MCF 10A (cell line): ENCODE data around the gene REEP2. TPM values are rescaled to one million over a fixed set of nuclear protein-coding genes. Genes with fewer than 3 reads are reported as not detected.

Experiments used
- BruUV-seq: library from RNA; stranded (reverse); fragments of 400-500 nt; replicated peaks from 2 replicates; lab custom pipeline; 2021; lab: Mats Ljungman, UMichigan
- CTCF ChIA-PET: fragments of 300-600 bp; sonication (Branson Sonifier 250); formaldehyde crosslinking; extraction: SDS; loops from one replicate; lab custom pipeline; 2021; ENCODE audit warnings: antibody characterized with exemption, inconsistent platforms; lab: Yijun Ruan, JAX
- POLR2A ChIA-PET: fragments of 300-600, 350-650 bp; sonication (Branson Sonifier 250); formaldehyde crosslinking; extraction: SDS; loops from one replicate; lab custom pipeline; 2020; ENCODE audit warnings: antibody characterized with exemption, inconsistent platforms; lab: Yijun Ruan, JAX
- DNase-seq: peaks from one replicate; pipeline ENCODE4 v3.0.0-alpha.2; 2018; ENCODE audit not compliant: unreplicated experiment
- H3K27ac Mint-ChIP-seq: one replicate; pipeline ENCODE4 v1.8.0; 2022; ENCODE audit warnings: mild to moderate bottlenecking, low read depth, mixed read lengths; ENCODE audit not compliant: unreplicated experiment
- H3K27me3 Mint-ChIP-seq: one replicate; pipeline ENCODE4 v1.8.0; 2022; ENCODE audit warnings: mixed read lengths; ENCODE audit not compliant: insufficient read depth, unreplicated experiment
- H3K36me3 Mint-ChIP-seq: one replicate; pipeline ENCODE4 v1.8.0; 2022; ENCODE audit warnings: mild to moderate bottlenecking, moderate library complexity, mixed read lengths; ENCODE audit not compliant: insufficient read depth, unreplicated experiment
- H3K4me1 Mint-ChIP-seq: one replicate; pipeline ENCODE4 v1.8.0; 2022; ENCODE audit warnings: mixed read lengths; ENCODE audit not compliant: insufficient read depth, unreplicated experiment
- H3K4me3 Mint-ChIP-seq: one replicate; pipeline ENCODE4 v1.8.0; 2022; ENCODE audit warnings: mild to moderate bottlenecking, moderate library complexity, mixed read lengths; ENCODE audit not compliant: unreplicated experiment
- H3K9me3 Mint-ChIP-seq: one replicate; pipeline ENCODE4 v1.8.0; 2022; ENCODE audit warnings: mixed read lengths; ENCODE audit not compliant: unreplicated experiment
- intact Hi-C: fragments of 100-400 bp; cut with micrococcal nuclease; formaldehyde crosslinking; loops from 2 replicates; pipeline ENCODE4 v1.14.1; 2022
- total RNA-seq: library from RNA; stranded (reverse); gene quantifications from 2 replicates; pipeline ENCODE4 v1.2.3, GENCODE V29; 2022
- TF ChIP-seq, protein P1 (sequence below): fragments of 200-600 bp; IDR thresholded peaks from one replicate; pipeline ENCODE4 v1.8.0; 2022; ENCODE audit warnings: antibody characterized with exemption, mild to moderate bottlenecking; ENCODE audit not compliant: unreplicated experiment

REEP2 gene
- total RNA-seq, 1 experiment from 2014 or later = 0.77 TPM

DNA sequence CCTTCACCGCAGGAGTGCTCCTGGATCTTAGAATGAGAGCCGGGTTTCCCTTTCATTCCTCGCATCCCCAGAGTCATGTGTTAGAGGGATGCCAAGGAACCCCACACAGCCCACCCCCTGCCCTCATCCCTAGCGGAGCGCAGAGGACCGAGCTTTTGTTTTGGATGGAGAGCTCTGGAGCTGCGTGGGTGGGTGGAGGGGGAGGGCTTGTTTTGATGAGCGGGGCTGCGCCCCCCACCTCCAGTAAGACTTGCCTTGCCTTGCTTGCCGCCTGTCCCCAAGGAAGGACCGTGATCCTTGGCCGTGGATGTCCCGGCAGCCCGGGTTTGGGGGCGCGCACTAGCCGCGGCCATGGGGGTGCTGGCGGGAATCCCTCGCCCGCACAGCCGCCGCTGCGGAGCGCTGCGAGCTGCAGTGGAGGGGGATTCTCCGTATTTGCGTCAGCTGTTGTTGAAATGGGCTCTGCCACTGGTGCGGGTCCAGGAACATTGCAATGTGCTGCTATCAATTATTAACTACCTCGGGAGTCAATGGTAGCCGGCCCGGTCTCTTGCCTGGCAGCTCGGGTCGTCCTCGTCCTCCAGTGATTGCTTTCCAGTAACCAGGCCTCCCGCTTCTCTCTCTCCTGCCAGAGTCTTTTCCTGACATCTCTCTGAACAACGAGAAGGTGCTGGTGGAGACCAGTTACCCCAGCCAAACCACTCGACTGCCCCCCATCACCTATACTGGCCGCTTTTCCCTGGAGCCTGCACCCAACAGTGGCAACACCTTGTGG, 27.5 kb downstream of the REEP2 start:
- Mint-ChIP-seq H3K4me3 (peak overlapping the region; percentile 78), H3K4me1 (peaks cover 46% of the 10 kb centered on the region), H3K27ac (peak overlapping the region; percentile 93), H3K36me3 (peaks cover 74% of the 10 kb centered on the region), H3K27me3 (peaks cover 20% of the 10 kb centered on the region), H3K9me3 (no peaks in the 10 kb centered on the region)
- POLR2A ChIA-PET = interaction anchor here (0.7 to 15.2 kb wide), 21 partner anchors 10 to 908 kb away, joined by 3 to 626 read pairs (median 14); partner anchors contain the start of genes BRD8, ETF1, HSPA9 and KIF20A
- CTCF ChIA-PET = interaction anchor here (0.6 to 11.4 kb wide), 11 partner anchors 16 to 83 kb away, joined by 3 to 268 read pairs (median 16); partner anchors contain the start of gene ETF1
- intact Hi-C loops = no loop called here
- BruUV-seq = no TSS peak
- peak; percentile 42 for DNase-seq
- TF ChIP-seq, protein P1, sequence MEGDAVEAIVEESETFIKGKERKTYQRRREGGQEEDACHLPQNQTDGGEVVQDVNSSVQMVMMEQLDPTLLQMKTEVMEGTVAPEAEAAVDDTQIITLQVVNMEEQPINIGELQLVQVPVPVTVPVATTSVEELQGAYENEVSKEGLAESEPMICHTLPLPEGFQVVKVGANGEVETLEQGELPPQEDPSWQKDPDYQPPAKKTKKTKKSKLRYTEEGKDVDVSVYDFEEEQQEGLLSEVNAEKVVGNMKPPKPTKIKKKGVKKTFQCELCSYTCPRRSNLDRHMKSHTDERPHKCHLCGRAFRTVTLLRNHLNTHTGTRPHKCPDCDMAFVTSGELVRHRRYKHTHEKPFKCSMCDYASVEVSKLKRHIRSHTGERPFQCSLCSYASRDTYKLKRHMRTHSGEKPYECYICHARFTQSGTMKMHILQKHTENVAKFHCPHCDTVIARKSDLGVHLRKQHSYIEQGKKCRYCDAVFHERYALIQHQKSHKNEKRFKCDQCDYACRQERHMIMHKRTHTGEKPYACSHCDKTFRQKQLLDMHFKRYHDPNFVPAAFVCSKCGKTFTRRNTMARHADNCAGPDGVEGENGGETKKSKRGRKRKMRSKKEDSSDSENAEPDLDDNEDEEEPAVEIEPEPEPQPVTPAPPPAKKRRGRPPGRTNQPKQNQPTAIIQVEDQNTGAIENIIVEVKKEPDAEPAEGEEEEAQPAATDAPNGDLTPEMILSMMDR = no peak

DNA sequence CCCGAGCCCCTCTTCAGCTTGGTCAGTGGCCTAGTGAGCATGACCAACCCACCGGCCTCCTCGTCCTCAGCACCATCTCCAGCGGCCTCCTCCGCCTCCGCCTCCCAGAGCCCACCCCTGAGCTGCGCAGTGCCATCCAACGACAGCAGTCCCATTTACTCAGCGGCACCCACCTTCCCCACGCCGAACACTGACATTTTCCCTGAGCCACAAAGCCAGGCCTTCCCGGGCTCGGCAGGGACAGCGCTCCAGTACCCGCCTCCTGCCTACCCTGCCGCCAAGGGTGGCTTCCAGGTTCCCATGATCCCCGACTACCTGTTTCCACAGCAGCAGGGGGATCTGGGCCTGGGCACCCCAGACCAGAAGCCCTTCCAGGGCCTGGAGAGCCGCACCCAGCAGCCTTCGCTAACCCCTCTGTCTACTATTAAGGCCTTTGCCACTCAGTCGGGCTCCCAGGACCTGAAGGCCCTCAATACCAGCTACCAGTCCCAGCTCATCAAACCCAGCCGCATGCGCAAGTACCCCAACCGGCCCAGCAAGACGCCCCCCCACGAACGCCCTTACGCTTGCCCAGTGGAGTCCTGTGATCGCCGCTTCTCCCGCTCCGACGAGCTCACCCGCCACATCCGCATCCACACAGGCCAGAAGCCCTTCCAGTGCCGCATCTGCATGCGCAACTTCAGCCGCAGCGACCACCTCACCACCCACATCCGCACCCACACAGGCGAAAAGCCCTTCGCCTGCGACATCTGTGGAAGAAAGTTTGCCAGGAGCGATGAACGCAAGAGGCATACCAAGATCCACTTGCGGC, 28.2 kb downstream of the REEP2 start:
- H3K27ac Mint-ChIP-seq = peak overlapping the region; percentile 93
- H3K9me3 Mint-ChIP-seq = no peaks in the 10 kb centered on the region
- H3K27me3 Mint-ChIP-seq = peaks cover 20% of the 10 kb centered on the region
- peak overlapping the region; percentile 78 for H3K4me3 Mint-ChIP-seq
- no peak for DNase-seq
- TF ChIP-seq, protein P1 = no peak
- no TSS peak for BruUV-seq
- intact Hi-C loops = no loop called here
- ChIA-PET POLR2A (interaction anchor here (1.0 to 15.2 kb wide), 11 partner anchors 9 to 289 kb away, joined by 3 to 626 read pairs (median 32); partner anchors contain the start of genes BRD8, ETF1 and KIF20A), CTCF (interaction anchor here (0.6 to 11.4 kb wide), 9 partner anchors 11 to 82 kb away, joined by 3 to 268 read pairs (median 16); partner anchors contain the start of gene ETF1)
- peaks cover 82% of the 10 kb centered on the region for H3K36me3 Mint-ChIP-seq
- peaks cover 41% of the 10 kb centered on the region for H3K4me1 Mint-ChIP-seq

DNA sequence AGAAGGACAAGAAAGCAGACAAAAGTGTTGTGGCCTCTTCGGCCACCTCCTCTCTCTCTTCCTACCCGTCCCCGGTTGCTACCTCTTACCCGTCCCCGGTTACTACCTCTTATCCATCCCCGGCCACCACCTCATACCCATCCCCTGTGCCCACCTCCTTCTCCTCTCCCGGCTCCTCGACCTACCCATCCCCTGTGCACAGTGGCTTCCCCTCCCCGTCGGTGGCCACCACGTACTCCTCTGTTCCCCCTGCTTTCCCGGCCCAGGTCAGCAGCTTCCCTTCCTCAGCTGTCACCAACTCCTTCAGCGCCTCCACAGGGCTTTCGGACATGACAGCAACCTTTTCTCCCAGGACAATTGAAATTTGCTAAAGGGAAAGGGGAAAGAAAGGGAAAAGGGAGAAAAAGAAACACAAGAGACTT, 28.9 kb downstream of the REEP2 start:
- ChIA-PET POLR2A (interaction anchor here (1.1 to 15.2 kb wide), 5 partner anchors 32 to 83 kb away, joined by 3 to 626 read pairs (median 65); partner anchors contain the start of gene ETF1), CTCF (interaction anchor here (0.5 to 11.4 kb wide), 5 partner anchors 11 to 245 kb away, joined by 3 to 268 read pairs (median 16); no protein-coding TSS in a partner anchor)
- no peak for DNase-seq
- Mint-ChIP-seq H3K9me3 (no peaks in the 10 kb centered on the region), H3K4me1 (peaks cover 41% of the 10 kb centered on the region), H3K27ac (peak overlapping the region; percentile 93), H3K27me3 (peaks cover 20% of the 10 kb centered on the region), H3K4me3 (peak overlapping the region; percentile 78), H3K36me3 (peaks cover 87% of the 10 kb centered on the region)
- intact Hi-C loops = no loop called here
- TSS peak; percentile 22 for BruUV-seq
- TF ChIP-seq, protein P1 = no peak
